B cell (primary cell): ENCODE measurements around the gene L3MBTL1.

Experiments used
- CTCF ChIP-seq: fragments of 200-600 bp; IDR thresholded peaks from one replicate; pipeline ENCODE4 v1.8.0; 2022; ENCODE audit warnings: antibody characterized with exemption, mild to moderate bottlenecking
- EZH2 ChIP-seq: IDR thresholded peaks from 2 replicates; pipeline ENCODE4 v1.6.1; 2012; ENCODE audit warnings: borderline replicate concordance, low read depth, mild to moderate bottlenecking, moderate library complexity, low read length; ENCODE audit not compliant: insufficient read depth, poor library complexity, severe bottlenecking

- no peak for TF ChIP-seq CTCF
- TF ChIP-seq EZH2: no peak
Observed at GRCh38 chr20:43550456-43550855, 43.0 kb downstream of the L3MBTL1 start.
